ENCODE measurements around the gene C3orf20.

GRCh38 chr3:14741510-14741909 is 66.6 kb downstream of the C3orf20 start:
- TF ChIP-seq CTCF (IDR thresholded peaks at IDR 0.05) (no peak), POLR2AphosphoS5 (IDR thresholded peaks at IDR 0.05; ENCODE audit: low read depth, low read length) (no peak), REST (IDR thresholded peaks at IDR 0.05; ENCODE audit: insufficient read depth in 1 of 2, low read depth in 2 of 2, low read length in 1 of 2) (no peak)
